Calu3 (cell line): ENCODE data around the gene TFDP2. TPM values are rescaled to one million over a fixed set of nuclear protein-coding genes. Genes with fewer than 3 reads are reported as not detected.

Experiments used
- BruUV-seq: library from RNA; stranded (reverse); fragments of 400-500 nt; replicated peaks from 2 replicates; lab custom pipeline; 2021; lab: Mats Ljungman, UMichigan
- CTCF ChIA-PET: fragments of 300-600 bp; sonication (Branson Sonifier 250); formaldehyde crosslinking; loops from one replicate; lab custom pipeline; 2022; ENCODE audit warnings: antibody characterized with exemption; lab: Charles Lee
- DNase-seq: peaks from one replicate; pipeline ENCODE4 v3.0.0; 2022
- H3K27ac Mint-ChIP-seq: one replicate; pipeline ENCODE4 v1.8.0; 2022; ENCODE audit warnings: mixed read lengths; ENCODE audit not compliant: unreplicated experiment
- H3K27me3 Mint-ChIP-seq: one replicate; pipeline ENCODE4 v1.8.0; 2022; ENCODE audit warnings: mixed read lengths; ENCODE audit not compliant: unreplicated experiment
- H3K36me3 Mint-ChIP-seq: one replicate; pipeline ENCODE4 v1.8.0; 2022; ENCODE audit warnings: mild to moderate bottlenecking, moderate library complexity, mixed read lengths; ENCODE audit not compliant: insufficient read depth, unreplicated experiment
- H3K4me1 Mint-ChIP-seq: one replicate; pipeline ENCODE4 v1.8.0; 2022; ENCODE audit warnings: mild to moderate bottlenecking, low read depth, mixed read lengths; ENCODE audit not compliant: unreplicated experiment
- H3K4me3 Mint-ChIP-seq: one replicate; pipeline ENCODE4 v1.8.0; 2022; ENCODE audit warnings: mild to moderate bottlenecking, low read depth, moderate library complexity, mixed read lengths; ENCODE audit not compliant: unreplicated experiment
- H3K9me3 Mint-ChIP-seq: one replicate; pipeline ENCODE4 v1.8.0; 2022; ENCODE audit warnings: low read depth, mixed read lengths; ENCODE audit not compliant: unreplicated experiment
- intact Hi-C: fragments of 100-400 bp; cut with micrococcal nuclease; formaldehyde crosslinking; loops from one replicate; pipeline ENCODE4 v1.10.0; 2022; ENCODE audit not compliant: unreplicated experiment
- total RNA-seq: library from RNA; stranded (reverse); gene quantifications from 2 replicates; pipeline ENCODE4 v1.2.3, GENCODE V29; 2022
- TF ChIP-seq, protein P1 (sequence below): fragments of 200-600 bp; IDR thresholded peaks from one replicate; pipeline ENCODE4 v1.8.0; 2022; ENCODE audit warnings: antibody characterized with exemption; ENCODE audit not compliant: unreplicated experiment

TFDP2 gene
- total RNA-seq, 1 experiment from 2014 or later = 54.8 TPM

DNA sequence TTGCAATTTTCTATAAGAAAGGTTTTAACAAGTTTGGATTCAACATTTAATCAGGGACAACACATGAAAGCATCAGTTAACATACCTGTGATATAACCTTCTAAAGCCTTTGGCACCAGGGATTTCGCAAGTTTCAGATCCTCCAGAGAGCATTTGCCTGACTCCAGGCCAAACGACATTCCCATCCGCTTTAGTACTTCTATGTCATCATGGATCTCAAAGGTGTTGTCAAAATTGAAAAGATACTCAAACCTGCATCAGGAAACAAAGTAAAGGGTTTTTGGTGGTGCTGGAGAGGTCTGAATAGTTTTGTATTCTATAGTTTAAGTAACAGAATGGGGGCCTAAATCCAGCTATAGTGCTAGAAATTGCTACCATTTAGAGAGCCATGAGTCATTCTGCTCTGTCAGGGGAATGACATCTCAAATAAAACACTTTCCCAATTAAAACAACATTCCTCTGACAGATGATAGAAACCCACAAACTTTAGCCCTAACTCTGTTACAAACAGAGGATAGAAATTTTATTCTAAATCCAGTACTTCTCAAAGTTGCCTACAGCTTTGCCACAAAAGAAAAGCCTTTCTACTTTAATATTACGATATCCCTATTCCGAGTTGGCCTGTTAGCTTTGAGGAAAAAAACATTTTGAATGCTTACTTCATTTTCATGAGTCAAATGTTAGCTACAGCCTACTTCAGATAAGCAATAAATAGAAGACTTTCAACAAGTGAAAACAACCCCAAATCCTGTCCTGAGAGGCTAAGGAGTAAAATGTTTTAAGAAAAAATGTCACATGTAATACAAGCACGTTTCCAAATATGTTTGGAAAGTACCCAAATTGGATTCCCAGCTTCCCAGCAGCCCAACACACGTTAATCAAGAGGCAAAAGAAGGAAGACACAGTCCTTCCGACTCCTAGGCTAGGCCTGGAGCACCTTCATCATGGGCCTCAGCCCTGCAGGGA is 189.5 kb downstream of the TFDP2 start:
- CTCF ChIA-PET = interaction anchor here (0.6 kb wide), 1 partner anchor 175 kb away, joined by 3 read pairs; no protein-coding TSS in a partner anchor
- Mint-ChIP-seq H3K9me3 (no peaks in the 10 kb centered on the region), H3K27me3 (no peaks in the 10 kb centered on the region), H3K4me3 (no peak overlapping the region), H3K4me1 (no peaks in the 10 kb centered on the region), H3K27ac (no peak overlapping the region), H3K36me3 (peaks cover 12% of the 10 kb centered on the region)
- no TSS peak for BruUV-seq
- DNase-seq = no peak
- TF ChIP-seq, protein P1, sequence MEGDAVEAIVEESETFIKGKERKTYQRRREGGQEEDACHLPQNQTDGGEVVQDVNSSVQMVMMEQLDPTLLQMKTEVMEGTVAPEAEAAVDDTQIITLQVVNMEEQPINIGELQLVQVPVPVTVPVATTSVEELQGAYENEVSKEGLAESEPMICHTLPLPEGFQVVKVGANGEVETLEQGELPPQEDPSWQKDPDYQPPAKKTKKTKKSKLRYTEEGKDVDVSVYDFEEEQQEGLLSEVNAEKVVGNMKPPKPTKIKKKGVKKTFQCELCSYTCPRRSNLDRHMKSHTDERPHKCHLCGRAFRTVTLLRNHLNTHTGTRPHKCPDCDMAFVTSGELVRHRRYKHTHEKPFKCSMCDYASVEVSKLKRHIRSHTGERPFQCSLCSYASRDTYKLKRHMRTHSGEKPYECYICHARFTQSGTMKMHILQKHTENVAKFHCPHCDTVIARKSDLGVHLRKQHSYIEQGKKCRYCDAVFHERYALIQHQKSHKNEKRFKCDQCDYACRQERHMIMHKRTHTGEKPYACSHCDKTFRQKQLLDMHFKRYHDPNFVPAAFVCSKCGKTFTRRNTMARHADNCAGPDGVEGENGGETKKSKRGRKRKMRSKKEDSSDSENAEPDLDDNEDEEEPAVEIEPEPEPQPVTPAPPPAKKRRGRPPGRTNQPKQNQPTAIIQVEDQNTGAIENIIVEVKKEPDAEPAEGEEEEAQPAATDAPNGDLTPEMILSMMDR = no peak
- intact Hi-C loops = loop anchor here (10.0 kb wide), 1 partner anchor 165 kb away; no protein-coding TSS in a partner anchor

DNA sequence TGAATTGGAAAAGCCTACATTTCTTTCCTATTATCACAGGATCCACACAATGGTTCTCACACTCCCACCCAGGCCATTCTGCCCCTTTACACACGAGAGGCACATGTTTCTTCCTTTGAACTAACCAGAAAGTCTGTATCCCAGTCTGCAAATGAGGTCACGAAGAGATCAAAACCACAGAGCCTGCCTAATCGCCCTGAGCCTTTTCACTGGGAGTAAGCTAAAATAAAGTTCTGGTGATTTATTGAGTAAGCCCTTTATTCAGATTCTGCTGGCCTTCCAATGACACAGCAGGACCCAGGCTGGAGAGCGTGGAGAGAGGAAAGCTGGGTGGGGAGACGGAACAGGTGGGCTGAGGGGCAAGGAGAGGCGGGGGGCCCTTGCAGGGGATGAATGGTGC is 194.2 kb downstream of the TFDP2 start:
- Mint-ChIP-seq H3K27me3 (no peaks in the 10 kb centered on the region), H3K9me3 (no peaks in the 10 kb centered on the region), H3K4me3 (no peak overlapping the region), H3K4me1 (no peaks in the 10 kb centered on the region), H3K36me3 (peaks cover 9% of the 10 kb centered on the region), H3K27ac (no peak overlapping the region)
- CTCF ChIA-PET = no interaction called here
- BruUV-seq = no TSS peak
- TF ChIP-seq, protein P1 = no peak
- intact Hi-C loops = no loop called here
- no peak for DNase-seq

- H3K27me3 Mint-ChIP-seq = no peaks in the 10 kb centered on the region
- H3K4me3 Mint-ChIP-seq = no peak overlapping the region
- no peaks in the 10 kb centered on the region for H3K9me3 Mint-ChIP-seq
- intact Hi-C loops = no loop called here
- H3K36me3 Mint-ChIP-seq = no peaks in the 10 kb centered on the region
- CTCF ChIA-PET = interaction anchor here (0.6 kb wide), 1 partner anchor 336 kb away, joined by 3 read pairs; no protein-coding TSS in a partner anchor
- no peaks in the 10 kb centered on the region for H3K4me1 Mint-ChIP-seq
- no peak for DNase-seq
- no TSS peak for BruUV-seq
- TF ChIP-seq, protein P1 = no peak
- no peak overlapping the region for H3K27ac Mint-ChIP-seq
These were observed 196.7 kb downstream of the TFDP2 start for GRCh38 chr3:141952611-141953010.

GRCh38 chr3:141950572-141951493 is 198.5 kb downstream of the TFDP2 start:
- intact Hi-C loops = no loop called here
- Mint-ChIP-seq H3K27me3 (no peaks in the 10 kb centered on the region), H3K27ac (no peak overlapping the region), H3K9me3 (no peaks in the 10 kb centered on the region), H3K4me1 (no peaks in the 10 kb centered on the region), H3K36me3 (no peaks in the 10 kb centered on the region), H3K4me3 (no peak overlapping the region)
- no TSS peak for BruUV-seq
- CTCF ChIA-PET = interaction anchor here (0.6 kb wide), 2 partner anchors 29 to 34 kb away, joined by 3 read pairs; no protein-coding TSS in a partner anchor
- DNase-seq = no peak
- TF ChIP-seq, protein P1 = no peak
